ENCODE data around the gene LPGAT1.

GRCh38 chr1:211738691-211739301 is 91.8 kb downstream of the LPGAT1 start:
- TF ChIP-seq EZH2 (IDR thresholded peaks at IDR 0.05): no peak
- TF ChIP-seq FOXP2 (optimal IDR thresholded peaks at IDR 0.05; ENCODE audit: control extremely low read depth, extremely low read length, insufficient read depth): no peak
